HG03135 (cell line): ENCODE results near the gene SYT9.
"Not testable (repeated sequence)": the region's sequence is repeated elsewhere in the genome, so short reads cannot be mapped to it uniquely, and the experiment has no call there.

Experiments used
- ATAC-seq: cut with Tn5 transposase; IDR thresholded peaks from one replicate; pipeline ENCODE4 v1.9.1; 2021; ENCODE audit warnings: mild to moderate bottlenecking, moderate library complexity; ENCODE audit not compliant: unreplicated experiment

Gene SYT9

DNA sequence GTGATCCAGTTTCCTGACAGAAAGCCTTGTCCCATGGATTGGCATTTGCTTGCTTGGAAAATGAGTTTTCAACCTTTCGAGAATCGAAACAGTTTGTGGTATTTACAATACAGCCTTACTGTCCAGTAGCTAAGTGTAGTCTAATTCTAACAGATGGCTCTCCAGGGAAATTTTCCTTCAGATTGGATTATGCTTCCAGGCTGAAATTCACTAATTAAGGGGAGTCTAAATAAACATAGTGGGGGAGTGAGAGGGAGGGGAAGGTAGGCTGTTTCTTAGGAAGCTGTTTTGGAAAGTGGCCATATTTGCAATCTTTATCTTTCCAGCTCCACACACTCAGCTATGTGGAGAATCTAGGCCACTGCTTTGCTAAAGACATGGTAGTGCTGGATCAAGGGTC lies 81.3 kb downstream of the SYT9 start:
- ATAC-seq: no peak

DNA sequence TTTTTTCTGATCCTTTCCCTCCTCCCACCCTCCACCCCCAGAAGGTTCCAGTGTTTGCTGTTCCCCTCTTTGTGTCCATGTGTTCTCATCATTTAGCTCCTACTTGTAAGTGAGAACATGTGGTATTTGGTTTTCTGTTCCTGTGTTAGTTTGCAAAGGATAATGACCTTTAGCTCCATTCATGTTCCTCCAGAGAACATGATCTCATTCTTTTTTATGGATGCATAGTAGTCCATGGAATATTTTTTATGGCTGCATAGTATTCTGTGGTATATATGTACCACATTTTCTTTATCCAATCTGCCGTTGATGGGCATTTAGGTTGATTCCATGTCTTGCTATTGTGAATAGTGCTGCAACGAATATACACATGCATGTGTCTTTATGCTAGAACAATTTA lies 83.7 kb downstream of the SYT9 start:
- ATAC-seq: not testable (repeated sequence)

DNA sequence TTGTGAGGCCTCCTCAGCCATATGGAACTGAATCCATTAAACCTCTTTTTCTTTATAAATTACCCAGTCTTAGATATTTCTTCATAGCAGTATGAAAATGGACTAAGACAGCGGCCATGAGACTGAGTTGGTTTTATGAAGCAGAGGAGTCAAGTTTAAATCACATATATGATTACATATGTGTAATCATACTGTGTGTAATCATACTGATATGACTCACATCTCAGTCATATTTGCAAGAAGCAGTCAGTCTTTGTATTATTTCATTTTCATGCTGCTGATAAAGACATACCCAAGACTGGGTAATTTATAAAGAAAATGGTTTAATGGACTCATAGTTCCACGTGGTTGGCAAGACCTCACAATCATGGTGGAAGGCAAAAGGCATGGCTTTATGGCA lies 89.8 kb downstream of the SYT9 start:
- no peak for ATAC-seq

DNA sequence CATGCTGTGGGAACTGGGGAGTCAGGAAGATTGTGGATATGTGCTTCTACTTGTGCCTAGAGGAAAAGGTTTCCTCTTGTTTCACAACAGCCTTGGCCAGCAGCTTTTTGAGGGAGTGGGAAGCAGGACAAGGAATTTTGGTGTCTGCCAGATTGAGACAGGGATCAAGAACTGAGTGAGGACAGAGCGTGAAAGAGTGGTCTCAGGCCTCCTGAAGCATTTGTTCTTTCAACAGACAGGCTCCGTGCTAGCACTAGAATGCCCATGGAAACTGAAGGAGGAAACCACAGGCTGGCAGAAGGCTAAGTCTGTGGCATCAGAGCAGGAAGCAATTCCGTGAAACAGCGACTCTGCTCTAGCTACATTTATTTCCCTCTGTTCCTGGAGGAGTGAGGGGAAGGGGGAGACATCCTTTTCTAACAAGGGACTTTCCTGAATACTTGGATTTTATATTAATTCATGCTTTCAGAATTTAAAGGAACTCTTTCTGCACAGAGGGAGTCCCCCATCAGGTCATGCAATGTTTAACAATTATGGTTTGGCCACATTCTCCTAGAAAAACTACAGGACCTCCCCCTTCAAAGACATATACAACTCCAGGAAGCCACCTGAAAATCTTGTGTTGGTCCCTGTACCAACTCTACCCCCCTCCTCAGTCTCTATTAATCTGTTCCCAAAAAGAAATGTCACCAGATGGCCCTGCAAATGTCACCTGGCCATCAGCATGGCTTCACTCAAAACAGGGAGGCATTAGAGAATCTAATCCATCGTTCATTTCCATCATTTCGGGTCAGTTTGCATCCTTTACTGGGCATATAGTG lies 96.1 kb downstream of the SYT9 start:
- no peak for ATAC-seq

DNA sequence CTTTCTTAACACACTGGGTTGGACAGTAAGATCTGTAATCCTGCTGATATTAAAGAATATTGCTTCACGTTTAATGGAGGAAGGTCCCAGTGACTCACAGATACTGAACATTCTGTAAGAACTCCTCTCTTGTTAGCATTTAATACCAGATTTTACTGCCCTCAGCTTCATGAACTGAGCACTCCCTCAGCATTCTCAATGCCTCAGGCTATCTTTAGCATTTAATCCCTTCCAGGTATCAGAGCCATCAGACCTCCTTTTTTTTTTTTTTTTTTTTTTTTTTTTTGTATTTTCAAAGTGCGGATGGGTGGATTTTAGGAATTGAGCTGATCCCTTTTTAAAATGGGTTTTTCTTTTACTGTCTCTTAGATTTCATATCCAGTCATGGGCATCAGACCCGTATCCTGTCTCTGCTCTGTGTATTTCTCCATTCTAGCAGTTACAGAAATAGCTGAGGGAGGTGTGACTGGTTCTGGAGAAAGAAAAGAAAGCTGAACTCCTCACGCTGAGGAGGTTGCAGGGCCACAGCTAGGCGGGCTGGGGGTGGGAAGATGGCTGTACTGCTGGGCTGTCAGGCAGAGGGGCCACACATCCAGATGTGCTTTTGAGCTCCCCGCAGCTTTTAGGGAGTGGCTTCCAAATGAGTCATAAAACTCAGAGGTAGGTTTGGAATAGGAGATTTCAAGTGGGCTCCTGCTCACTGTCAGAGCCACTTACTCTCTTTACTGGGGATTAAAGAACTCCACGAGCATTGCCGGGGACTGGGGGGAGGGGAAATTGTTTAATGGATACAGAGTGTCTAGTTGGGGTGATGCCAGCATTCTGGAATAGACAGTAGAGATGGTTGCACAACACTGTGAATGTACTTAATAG lies 97.0 kb downstream of the SYT9 start:
- ATAC-seq: no peak

DNA sequence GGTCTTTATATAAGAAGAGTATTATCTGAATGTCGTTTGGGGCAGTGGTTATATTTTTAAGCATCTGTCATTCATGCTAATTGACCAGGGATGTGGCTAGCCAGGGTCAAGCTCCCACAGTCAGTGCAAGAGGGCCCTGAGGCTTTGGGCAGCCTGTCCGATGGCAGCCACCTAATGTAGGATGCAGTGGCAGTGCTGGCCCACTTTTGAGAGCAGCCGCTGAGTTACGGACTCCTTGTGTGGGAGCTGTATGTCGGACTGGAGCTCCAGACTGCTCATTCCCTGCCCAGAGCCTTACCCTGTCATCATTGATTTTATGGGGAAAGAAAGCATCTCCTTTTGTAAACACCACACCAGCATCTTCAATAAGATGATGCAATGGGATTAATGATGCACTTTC lies 99.5 kb downstream of the SYT9 start:
- ATAC-seq: no peak

DNA sequence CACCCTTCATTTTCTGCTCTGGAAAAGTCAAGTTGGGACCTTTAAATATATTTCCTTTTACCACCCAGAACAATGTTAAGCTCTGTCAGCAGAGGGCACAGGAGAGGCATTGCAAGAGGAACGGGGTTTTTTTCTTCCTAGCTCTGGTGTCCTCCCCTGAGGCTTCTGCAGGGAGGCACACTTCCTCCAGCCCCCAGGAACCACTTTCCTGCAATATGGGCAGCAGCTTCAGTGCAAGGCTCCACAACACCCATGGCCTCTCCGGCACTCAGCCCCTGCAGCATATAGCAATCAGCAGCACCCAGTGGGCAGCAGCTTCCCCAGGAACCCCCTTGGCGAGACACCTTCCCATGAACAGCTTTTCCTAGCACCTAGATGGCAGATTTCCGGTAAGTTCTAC lies 101.4 kb downstream of the SYT9 start:
- ATAC-seq: no peak

DNA sequence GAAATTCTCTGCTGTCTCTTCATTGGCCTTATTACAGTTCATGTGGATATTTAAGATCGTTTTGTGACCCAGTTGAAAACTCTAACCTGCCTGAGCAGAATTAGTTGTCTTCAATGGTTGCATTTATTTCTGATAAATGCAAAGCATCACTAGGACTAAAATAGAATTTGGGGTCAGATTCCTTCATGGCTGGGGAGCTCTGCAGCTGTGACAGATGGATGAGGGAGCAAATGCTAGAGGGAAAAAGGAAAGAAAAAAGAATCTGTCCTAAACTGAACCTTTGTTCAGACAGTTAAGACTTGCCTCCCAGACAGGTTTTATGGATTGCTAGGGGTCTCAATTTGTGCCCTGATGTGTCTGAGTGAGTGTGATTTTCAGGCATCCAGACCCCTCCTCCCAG lies 113.0 kb downstream of the SYT9 start:
- no peak for ATAC-seq

DNA sequence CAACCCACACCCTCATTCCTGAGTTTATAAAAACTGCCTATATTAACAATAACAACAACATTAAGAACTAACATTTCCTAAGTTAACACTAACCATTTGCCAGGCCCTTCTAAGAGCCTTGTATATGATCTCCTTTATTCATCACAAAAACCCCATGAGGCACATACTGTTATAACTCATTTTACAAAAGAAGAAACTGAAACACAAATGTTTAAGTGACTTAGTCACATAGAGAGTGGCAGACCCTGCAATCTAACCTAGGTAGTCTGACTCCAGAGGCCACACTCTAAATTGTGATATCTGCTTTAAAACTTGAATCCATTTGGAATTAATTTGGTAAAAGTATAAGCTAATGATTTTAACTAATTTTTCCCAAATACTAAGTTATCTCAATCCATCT lies 116.1 kb downstream of the SYT9 start:
- no peak for ATAC-seq

DNA sequence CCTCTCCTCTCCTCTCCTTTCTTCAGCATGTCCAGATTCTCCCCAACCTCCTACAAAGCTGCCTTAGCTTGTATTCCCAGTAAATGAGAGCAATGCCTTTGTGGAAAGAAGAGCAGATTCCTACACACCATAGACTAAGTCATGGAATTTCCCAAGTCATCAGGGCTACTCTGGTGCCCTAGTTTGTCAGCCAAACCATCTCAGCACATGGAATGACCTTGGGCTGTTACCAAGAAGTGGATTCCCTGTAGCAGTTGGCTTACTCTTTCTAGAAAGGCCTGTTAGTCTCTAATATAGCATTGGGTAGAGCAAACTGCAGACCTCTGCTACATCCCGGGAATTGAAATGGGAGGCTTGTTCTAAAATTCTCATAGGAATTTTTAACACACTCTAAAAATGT lies 124.7 kb downstream of the SYT9 start:
- no peak for ATAC-seq

DNA sequence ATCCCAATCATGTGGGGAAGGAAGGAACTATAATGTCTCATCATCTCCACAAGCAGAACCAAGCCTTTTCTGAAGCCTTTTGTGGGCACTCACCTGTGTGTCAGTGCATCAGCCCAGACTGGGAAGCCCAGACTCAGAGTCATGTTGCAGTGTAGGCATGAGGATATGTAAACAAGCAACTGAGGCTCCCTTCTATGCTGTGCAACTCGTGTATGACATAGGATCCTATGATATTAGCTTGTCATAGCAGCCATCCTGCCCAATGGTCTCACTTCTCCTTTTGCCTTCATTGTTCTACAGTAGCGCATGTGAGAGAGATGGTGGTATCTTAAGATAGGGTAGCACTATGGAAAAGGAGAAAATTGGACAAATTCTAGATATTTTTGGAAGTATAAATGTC lies 130.2 kb downstream of the SYT9 start:
- ATAC-seq: no peak

DNA sequence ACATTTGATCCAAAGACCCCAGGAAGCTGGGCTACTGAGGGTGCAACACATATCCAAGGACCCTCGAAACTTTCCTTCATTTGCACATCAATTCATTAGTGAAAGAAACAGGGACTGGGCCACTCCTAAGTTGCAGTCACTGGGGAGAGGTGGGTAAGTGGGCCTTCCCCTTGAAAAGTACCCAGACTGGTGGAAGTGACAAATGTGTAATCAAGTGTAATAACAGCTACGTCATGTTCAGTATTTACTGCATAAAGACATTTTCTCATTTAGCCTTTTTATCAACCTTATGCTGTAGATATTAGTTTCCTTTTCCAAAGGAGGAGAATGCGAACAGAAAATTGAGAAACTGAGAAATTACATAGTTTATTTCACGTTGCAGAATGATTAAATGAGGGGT lies 131.7 kb downstream of the SYT9 start:
- no peak for ATAC-seq

DNA sequence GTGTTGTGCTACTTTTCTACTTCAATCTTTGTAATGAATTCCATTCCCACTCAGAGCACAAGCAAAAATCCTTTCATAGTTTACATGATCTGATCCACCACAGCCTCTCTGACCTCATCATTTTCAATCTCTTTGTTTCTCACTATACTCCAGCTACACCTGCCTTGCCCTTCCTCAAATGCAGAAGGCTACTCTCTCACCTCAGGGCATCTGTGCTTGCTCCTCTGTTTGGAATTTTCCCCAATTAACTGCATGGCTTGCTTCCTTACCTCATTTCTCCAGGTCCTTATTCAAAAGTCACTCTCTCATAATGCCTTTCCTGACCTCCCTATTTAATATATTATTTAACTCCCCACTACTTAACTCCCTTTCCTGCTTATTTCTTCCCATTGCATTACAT lies 133.0 kb downstream of the SYT9 start:
- ATAC-seq: no peak

DNA sequence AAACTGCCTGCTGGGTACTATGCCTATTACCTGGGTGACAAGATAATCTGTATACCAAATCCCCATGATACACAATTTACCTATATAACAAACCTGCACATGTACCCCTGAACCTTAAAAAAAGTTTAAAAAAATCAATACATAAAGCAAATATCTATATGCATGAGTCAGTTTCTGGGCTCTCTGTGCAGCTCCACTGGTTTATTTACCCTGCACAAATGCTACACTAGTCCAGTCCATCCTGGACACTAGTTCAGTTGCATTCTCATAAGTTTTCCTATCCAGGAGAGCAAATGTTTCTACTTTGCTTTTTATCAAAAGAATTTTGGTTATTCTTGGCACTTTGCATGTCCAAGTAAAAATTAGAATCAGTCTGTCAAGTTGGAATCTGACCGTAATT lies 133.8 kb downstream of the SYT9 start:
- ATAC-seq: no peak

DNA sequence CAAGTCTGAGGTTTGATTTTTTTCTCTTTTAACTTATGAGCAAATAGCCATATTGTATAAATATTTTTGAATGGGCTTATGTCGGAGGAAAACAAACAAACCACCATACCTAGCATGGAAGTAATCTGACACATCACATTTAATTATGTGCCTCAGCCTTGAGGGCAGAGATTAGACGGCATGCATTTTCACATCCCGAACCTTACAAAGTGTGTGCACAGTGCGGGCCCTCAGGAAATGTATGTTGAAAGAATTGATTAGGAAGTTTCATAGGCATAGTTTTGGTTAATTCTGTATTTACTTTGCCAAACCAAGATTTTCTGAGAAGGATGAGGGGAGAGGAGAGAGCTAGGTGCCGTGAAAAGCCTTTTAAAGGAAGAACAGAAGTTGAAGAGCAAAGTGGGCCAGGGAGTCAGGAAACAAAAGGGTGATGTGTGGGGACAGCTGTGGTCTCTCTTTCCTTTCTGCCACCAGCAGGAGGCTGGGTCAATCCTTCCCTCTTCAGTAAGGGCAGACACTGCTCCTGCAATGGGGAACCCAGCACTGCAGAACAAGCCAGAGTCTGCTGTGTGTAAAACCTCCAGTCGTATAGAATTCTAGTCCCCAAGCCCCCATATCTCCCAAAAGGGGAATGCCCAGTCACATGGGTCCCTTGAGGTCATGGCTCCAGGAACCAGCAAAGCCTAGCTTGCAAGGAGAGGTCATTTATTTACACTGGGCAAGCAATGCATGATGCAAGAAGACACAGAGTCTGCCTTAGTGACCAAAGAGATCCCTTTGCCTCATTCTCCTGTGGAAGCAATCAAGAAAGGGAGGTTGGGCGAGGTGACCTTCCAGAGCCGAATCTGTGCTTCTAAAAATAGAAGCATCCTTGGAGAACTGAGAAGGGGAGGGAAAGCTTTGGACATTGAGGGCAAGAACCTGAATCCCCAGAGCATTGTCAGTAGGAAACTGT lies 162.5 kb downstream of the SYT9 start:
- no peak for ATAC-seq

DNA sequence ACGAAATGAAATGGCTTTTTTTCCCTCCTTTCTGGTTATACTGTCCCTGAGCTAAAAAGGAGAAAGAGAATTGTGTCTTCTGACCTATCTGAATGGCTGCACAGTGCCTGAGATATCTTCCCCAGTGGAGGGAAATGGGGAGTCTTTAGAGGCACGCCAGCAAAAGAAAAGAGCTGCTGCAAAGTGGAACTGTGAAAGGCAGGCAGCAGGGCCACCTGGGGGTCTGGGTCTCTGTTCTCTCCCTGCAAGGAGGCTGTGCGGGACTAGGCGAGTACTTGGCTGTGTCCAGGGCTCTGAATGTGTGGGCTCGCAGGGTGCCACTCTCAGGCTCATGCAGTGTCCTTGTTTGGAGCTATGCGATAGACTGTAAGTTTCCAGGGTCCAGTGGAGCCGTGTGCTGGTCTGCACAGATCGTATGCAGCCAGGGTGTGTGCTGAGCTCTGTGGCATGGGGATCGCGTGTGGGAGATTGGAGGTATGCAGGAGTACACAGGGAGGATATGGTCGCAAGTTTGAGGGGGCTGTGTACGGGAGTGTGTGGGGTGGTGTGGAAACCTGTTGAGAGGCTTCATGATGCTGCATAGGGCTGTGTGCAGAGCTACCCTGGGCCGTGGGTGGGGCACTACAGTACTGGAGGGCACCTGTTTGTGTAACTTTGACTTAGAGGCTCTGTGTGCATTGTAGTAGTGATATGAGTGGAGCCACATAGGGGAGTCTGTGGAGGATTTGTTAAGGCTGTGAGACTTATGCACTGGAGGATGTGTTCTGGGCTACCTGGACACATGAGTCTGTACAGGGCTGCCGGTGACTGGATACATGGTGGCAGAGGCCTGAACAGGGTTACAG lies 163.5 kb downstream of the SYT9 start:
- ATAC-seq: no peak

DNA sequence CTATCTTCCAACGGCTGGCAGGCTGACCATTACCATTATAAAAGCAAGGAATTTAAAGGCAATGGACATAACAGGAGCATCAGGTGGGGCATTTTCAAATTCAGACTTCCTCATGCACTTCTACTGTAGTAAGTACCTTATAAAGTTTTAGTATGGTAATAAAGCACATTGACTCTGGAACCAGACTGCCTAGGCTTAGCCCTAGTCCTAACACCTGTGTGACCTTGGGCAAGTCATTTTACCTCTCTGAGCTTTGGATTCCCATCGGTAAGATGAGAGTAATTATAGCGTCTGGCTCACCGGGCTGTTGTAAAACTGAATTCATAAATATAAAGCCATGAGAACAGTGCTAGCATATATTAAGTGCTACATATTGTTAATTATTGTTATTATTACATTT lies 164.4 kb downstream of the SYT9 start:
- no peak for ATAC-seq

DNA sequence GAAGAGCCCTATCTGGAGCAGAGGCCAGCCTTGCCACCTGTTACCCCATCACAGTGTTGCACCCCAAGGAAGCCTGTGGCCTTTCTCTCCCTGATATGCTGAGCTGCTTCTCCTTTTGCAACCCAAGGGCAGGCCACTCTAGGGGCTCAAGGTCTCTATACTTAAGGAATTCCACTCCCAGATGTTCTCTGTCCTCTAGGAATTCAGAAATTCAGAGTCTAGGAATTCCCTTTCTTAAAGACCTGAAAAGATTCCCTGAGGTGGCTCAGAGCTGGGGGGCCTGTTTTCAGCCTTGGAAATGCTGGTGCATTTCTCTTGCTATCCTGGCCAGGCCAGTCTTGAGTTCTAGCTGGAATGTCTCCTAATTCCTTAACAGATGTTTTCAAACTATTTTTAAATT lies 165.6 kb downstream of the SYT9 start:
- no peak for ATAC-seq

DNA sequence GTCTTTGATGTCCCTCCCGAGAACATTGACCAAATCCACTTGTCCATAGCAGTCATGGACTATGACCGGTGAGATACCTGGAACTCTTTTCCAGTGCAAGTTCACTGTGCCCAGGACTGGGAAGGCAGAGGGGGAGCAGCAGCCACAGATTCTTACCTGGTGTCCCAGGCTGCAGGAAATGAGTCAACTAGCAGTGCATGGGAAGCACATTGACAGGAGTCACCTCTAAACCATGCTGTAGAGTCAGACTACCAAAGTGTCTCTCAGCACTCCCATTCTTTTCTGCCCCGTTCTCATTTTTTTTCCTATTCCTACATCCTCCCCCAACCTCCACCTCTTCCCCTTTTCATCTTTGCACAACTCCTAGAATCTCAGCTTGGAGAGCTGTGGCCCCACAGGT lies 166.4 kb downstream of the SYT9 start:
- no peak for ATAC-seq

DNA sequence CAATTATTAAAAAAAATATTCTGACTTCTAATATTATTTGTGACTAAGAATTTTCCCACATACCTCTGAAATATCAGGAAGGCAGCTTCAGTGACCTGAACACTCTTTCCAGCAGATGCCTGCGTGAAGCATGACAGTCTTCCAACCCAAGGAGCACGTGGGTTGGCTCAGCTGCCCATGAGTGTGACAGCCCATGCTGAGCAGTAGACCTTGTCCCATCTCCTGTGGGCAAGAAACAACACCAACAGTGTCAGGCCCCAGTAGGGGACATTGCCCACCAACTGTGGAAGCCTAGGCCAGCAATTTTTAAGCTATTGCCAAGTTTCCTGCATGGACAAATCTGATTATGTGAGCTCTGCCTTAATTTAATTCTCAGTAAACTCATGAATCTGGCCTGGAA lies 167.2 kb downstream of the SYT9 start:
- ATAC-seq: no peak
